ENCODE results near the gene FFAR1.
"Not testable (repeated sequence)": the region's sequence is repeated elsewhere in the genome, so short reads cannot be mapped to it uniquely, and the experiment has no call there.

FFAR1 gene

GRCh38 chr19:35377656-35378055 is 30.0 kb downstream of the FFAR1 start:
- Histone ChIP-seq H3K4me1 (ENCODE audit: control insufficient read depth in 1 of 2, insufficient read depth in 1 of 2, low read depth in 1 of 2, low read length in 1 of 2) (peaks cover 0 to 18% of the 10 kb centered on the region in 2 experiments), H3K4me3 (ENCODE audit: low read depth in 1 of 2, low read length in 1 of 2) (no peak overlapping the region), H3K27ac (no peak overlapping the region), H3K9me3 (no peaks in the 10 kb centered on the region), H3K27me3 (peaks cover 34% of the 10 kb centered on the region), H3K36me3 (no peaks in the 10 kb centered on the region)
- TF ChIP-seq, protein P1, sequence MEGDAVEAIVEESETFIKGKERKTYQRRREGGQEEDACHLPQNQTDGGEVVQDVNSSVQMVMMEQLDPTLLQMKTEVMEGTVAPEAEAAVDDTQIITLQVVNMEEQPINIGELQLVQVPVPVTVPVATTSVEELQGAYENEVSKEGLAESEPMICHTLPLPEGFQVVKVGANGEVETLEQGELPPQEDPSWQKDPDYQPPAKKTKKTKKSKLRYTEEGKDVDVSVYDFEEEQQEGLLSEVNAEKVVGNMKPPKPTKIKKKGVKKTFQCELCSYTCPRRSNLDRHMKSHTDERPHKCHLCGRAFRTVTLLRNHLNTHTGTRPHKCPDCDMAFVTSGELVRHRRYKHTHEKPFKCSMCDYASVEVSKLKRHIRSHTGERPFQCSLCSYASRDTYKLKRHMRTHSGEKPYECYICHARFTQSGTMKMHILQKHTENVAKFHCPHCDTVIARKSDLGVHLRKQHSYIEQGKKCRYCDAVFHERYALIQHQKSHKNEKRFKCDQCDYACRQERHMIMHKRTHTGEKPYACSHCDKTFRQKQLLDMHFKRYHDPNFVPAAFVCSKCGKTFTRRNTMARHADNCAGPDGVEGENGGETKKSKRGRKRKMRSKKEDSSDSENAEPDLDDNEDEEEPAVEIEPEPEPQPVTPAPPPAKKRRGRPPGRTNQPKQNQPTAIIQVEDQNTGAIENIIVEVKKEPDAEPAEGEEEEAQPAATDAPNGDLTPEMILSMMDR (IDR thresholded peaks at IDR 0.05), result no peak

DNA sequence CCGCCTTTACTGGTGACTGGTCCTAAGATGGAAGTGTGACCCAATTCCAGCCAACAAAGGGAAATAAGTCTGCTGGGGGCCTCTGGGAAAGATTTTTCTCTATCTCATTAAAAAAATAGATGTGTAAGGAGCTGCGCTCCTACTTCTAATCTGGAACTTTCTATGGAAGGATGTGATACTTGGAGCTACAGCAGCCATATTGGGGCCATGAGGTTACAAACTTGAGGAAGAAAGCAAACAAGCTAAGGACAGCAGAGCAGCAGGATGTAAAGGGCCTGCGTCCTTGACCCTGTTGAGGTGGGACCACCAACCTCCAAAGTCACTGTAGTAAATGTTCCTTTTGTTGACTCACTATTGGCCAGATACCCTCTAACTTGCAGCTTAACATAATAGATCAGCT is 30.7 kb downstream of the FFAR1 start:
- no peaks in the 10 kb centered on the region for H3K9me3 ChIP-seq
- H3K36me3 ChIP-seq, result no peaks in the 10 kb centered on the region
- no peak overlapping the region for H3K4me3 ChIP-seq (ENCODE audit: low read depth in 1 of 2, low read length in 1 of 2)
- H3K4me1 ChIP-seq (ENCODE audit: control insufficient read depth in 1 of 2, insufficient read depth in 1 of 2, low read depth in 1 of 2, low read length in 1 of 2), result peaks cover 0 to 18% of the 10 kb centered on the region in 2 experiments
- H3K27ac ChIP-seq, result no peak overlapping the region
- peaks cover 32% of the 10 kb centered on the region for H3K27me3 ChIP-seq
- TF ChIP-seq, protein P1 (IDR thresholded peaks at IDR 0.05), result no peak

DNA sequence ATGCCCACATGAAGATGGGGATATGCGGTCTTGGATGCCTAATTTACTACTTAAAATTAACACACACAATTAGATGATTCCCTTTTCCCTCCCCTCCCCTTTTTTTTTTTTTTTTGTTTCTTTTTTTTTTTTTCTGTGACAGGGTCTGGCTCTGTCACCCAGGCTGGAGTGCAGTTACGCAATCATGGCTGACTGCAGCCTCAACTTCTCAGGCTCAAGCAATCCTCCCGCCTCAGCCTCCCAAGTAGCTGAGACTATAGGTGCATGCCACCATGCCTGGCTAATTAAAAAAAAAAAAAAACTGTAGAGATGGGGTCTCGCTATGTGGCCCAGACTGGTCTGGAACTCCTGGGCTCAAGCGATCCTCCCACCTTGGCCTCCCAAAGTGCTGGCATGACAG is 31.8 kb downstream of the FFAR1 start:
- peaks cover 28% of the 10 kb centered on the region for H3K27me3 ChIP-seq
- H3K4me1 ChIP-seq (ENCODE audit: control insufficient read depth in 1 of 2, insufficient read depth in 1 of 2, low read depth in 1 of 2, low read length in 1 of 2), result peaks cover 0 to 14% of the 10 kb centered on the region in 2 experiments
- H3K4me3 ChIP-seq (ENCODE audit: low read depth in 1 of 2, low read length in 1 of 2); H3K36me3 ChIP-seq; H3K27ac ChIP-seq; H3K9me3 ChIP-seq: not testable (repeated sequence)

DNA sequence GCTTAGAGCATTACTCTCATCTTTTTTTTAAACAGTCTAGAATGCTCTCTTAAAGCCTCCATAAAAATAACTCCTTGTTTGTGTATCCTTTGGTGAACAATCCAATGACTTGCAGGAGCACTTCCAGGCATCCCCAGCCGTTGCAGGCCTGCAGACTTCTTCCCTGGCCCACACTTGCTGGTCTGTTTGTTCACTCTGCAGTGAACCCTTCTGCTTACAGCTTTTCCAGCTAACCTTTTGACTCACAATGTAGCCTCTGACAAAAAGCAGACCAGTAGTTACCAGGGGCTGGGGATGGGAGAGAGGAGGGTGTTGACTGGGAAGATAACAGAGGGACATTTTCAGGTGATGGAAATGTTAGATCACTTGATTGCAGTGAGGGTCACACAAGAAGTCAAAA is 32.3 kb downstream of the FFAR1 start:
- Histone ChIP-seq H3K9me3 (no peaks in the 10 kb centered on the region), H3K4me3 (ENCODE audit: low read depth in 1 of 2, low read length in 1 of 2) (no peak overlapping the region), H3K27ac (no peak overlapping the region), H3K4me1 (ENCODE audit: control insufficient read depth in 1 of 2, insufficient read depth in 1 of 2, low read depth in 1 of 2, low read length in 1 of 2) (peaks cover 0 to 12% of the 10 kb centered on the region in 2 experiments), H3K27me3 (peaks cover 28% of the 10 kb centered on the region), H3K36me3 (no peaks in the 10 kb centered on the region)
- TF ChIP-seq, protein P1 (IDR thresholded peaks at IDR 0.05), result no peak

DNA sequence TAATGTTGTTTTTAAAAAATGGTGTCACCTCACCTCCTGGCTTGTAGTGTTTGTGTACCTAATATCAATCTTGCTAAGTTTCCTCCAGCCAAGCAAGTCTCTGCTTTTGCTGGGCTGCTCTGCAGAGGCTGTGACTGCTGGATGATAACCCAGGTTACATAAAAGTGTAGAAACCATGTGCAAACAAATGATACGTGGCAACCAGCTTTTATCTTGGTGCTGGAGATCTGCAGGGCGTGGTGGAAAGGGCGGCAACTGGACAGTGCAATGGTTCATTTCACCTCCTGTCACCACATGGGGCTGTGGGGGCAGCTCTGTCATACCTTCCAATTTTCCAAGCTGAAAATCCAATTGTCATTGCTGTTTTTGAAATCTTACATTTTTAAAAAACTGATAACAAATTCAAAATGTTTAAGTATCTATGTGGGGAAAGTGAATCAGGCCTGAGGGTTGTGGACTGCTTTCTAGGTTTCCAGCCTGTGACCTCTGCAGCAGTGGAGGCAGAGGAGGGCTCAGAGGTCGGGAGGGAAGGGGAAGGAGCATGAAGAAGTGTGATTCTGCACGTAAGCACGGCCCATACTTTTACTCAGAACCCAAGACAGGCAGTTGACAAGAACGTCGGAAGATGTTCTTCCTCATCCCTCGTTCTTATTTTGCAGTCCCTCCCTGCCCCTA is 32.9 kb downstream of the FFAR1 start:
- H3K4me3 ChIP-seq (ENCODE audit: low read depth in 1 of 2, low read length in 1 of 2), result no peak overlapping the region
- H3K27me3 ChIP-seq, result peaks cover 28% of the 10 kb centered on the region
- peaks cover 0 to 12% of the 10 kb centered on the region in 2 experiments for H3K4me1 ChIP-seq (ENCODE audit: control insufficient read depth in 1 of 2, insufficient read depth in 1 of 2, low read depth in 1 of 2, low read length in 1 of 2)
- H3K27ac ChIP-seq, result no peak overlapping the region
- H3K9me3 ChIP-seq, result no peaks in the 10 kb centered on the region
- H3K36me3 ChIP-seq, result no peaks in the 10 kb centered on the region
- TF ChIP-seq, protein P1 (IDR thresholded peaks at IDR 0.05), result no peak

DNA sequence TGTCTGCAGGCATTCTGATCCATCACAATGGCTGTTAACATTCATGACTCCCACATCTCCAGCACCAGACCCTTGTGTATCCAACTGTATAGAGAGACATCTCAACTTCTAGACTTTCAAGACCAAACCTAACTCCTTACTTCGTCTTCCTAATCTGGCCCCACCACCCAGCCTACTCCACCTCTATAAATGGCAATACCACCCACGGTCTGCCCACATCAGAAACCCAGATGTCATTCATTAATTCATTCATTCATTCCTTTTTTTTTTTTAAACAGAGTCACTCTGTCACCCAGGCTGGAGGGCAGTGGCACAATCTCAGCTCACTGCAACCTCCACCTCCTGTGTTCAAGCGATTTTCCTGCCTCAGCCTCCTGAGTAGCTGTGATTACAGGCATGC is 33.6 kb downstream of the FFAR1 start:
- H3K27ac ChIP-seq, result no peak overlapping the region
- TF ChIP-seq, protein P1 (IDR thresholded peaks at IDR 0.05), result no peak

More for the DNA sequence above, 33.6 kb downstream of the FFAR1 start:
- Histone ChIP-seq H3K4me1 (ENCODE audit: control insufficient read depth in 1 of 2, insufficient read depth in 1 of 2, low read depth in 1 of 2, low read length in 1 of 2) (peaks cover 0 to 12% of the 10 kb centered on the region in 2 experiments), H3K36me3 (no peaks in the 10 kb centered on the region), H3K9me3 (no peaks in the 10 kb centered on the region), H3K4me3 (ENCODE audit: low read depth in 1 of 2, low read length in 1 of 2) (no peak overlapping the region), H3K27me3 (peaks cover 22% of the 10 kb centered on the region)

Data from neutrophil (primary cell).